Endothelial cell of umbilical vein (primary cell): Measurements from ENCODE around the gene ERG. TPM values are rescaled to one million over a fixed set of nuclear protein-coding genes. Genes with fewer than 3 reads are reported as not detected.

Experiments used
- BruUV-seq: library from RNA; stranded (reverse); fragments of 400-500 nt; replicated peaks from 2 replicates; lab custom pipeline; 2021; lab: Mats Ljungman, UMichigan
- CTCF ChIA-PET: fragments of 300-600, 350-600 bp; sonication (Branson Sonifier 250); formaldehyde crosslinking; loops from one replicate; lab custom pipeline; 2021; ENCODE audit warnings: antibody characterized with exemption, inconsistent platforms; lab: Charles Lee
- POLR2A ChIA-PET: fragments of 300-600, 350-600 bp; sonication (Branson Sonifier 250); formaldehyde crosslinking; loops from one replicate; lab custom pipeline; 2021; ENCODE audit warnings: antibody characterized with exemption, inconsistent platforms; lab: Charles Lee
- DNase-seq: peaks from one replicate; pipeline ENCODE4 v3.0.0-alpha.2; 2011; ENCODE audit warnings: low read depth, low spot score
- FAIRE-seq: peaks from 2 replicates; lab custom pipeline; 2011; peaks lifted over from hg19 to GRCh38; lab: Jason Lieb, UNC
- H2AFZ ChIP-seq: 2 replicates; pipeline ENCODE4 v1.6.0; 2012; ENCODE audit warnings: low read depth, low read length, control low read depth, inconsistent platforms
- H3K27ac ChIP-seq: 2 replicates; pipeline ENCODE4 v1.5.1; 2011; ENCODE audit warnings: low read depth, mild to moderate bottlenecking, control low read depth, low read length, moderate library complexity; ENCODE audit not compliant: insufficient read depth
- H3K27me3 ChIP-seq, 2 experiments: 2 replicates each; pipeline versions ENCODE4 v1.6.0 to v1.6.1; 2011; ENCODE audit warnings: low read length in 2 of 2, mixed read lengths in 1 of 2; ENCODE audit not compliant: control insufficient read depth in 2 of 2, insufficient read depth in 2 of 2
- H3K36me3 ChIP-seq, 2 experiments: 2 replicates in 1 of 2; 3 replicates in 1 of 2; pipeline ENCODE4 v1.5.1; 2011; ENCODE audit warnings: low read length in 2 of 2, mild to moderate bottlenecking in 1 of 2, moderate library complexity in 1 of 2; ENCODE audit not compliant: control insufficient read depth in 2 of 2, insufficient read depth in 2 of 2; ENCODE audit errors: extremely low read depth in 1 of 2
- H3K4me1 ChIP-seq: 3 replicates; pipeline ENCODE4 v1.5.1; 2011; ENCODE audit warnings: mild to moderate bottlenecking, low read length; ENCODE audit not compliant: control insufficient read depth, insufficient read depth; ENCODE audit errors: extremely low read depth
- H3K4me2 ChIP-seq: 2 replicates; pipeline ENCODE4 v1.6.1; 2011; ENCODE audit warnings: low read length, control low read depth, mixed read lengths; ENCODE audit not compliant: insufficient read depth
- H3K4me3 ChIP-seq, 3 experiments: fragments of 200-600 bp in 1 of 3; sonication (generic), shearing (Covaris generic) in 1 of 3; replicated peaks in 1 of 3; 2 replicates each; pipeline ENCODE4 v1.5.1; 2011 to 2016; ENCODE audit warnings: control low read depth in 3 of 3, low read length in 3 of 3, mild to moderate bottlenecking in 2 of 3, inconsistent platforms in 1 of 3, low read depth in 1 of 3, moderate library complexity in 1 of 3; ENCODE audit not compliant: insufficient read depth in 1 of 3
- H3K79me2 ChIP-seq: 2 replicates; pipeline ENCODE4 v1.6.0; 2012; ENCODE audit warnings: low read length, inconsistent platforms; ENCODE audit not compliant: control insufficient read depth, insufficient read depth
- H3K9ac ChIP-seq: replicated peaks from 2 replicates; pipeline ENCODE3; 2011; ENCODE audit warnings: low read length, control low read depth; ENCODE audit not compliant: insufficient read depth; ENCODE audit errors: extremely low read depth
- H3K9me1 ChIP-seq: replicated peaks from 3 replicates; pipeline ENCODE4 v1.6.0; 2011; ENCODE audit warnings: mild to moderate bottlenecking, low read length; ENCODE audit not compliant: control insufficient read depth, insufficient read depth; ENCODE audit errors: extremely low read depth
- H3K9me3 ChIP-seq: replicated peaks from 2 replicates; pipeline ENCODE4 v1.5.1; 2012; ENCODE audit warnings: low read length, inconsistent platforms; ENCODE audit not compliant: control insufficient read depth, insufficient read depth
- H4K20me1 ChIP-seq: replicated peaks from 2 replicates; pipeline ENCODE3; 2011; ENCODE audit warnings: mild to moderate bottlenecking, low read length; ENCODE audit not compliant: control insufficient read depth, insufficient read depth; ENCODE audit errors: extremely low read depth
- EZH2 ChIP-seq: IDR thresholded peaks from 2 replicates; pipeline ENCODE4 v1.6.1; 2012; ENCODE audit warnings: borderline replicate concordance, low read depth, mild to moderate bottlenecking, moderate library complexity, low read length, inconsistent platforms; ENCODE audit not compliant: severe bottlenecking
- FOS ChIP-seq: IDR thresholded peaks from 2 replicates; pipeline ENCODE4 v1.6.1; 2011; ENCODE audit warnings: mild to moderate bottlenecking, low read length, moderate library complexity, borderline replicate concordance; ENCODE audit not compliant: insufficient read depth
- GATA2 ChIP-seq: IDR thresholded peaks from 2 replicates; pipeline ENCODE4 v1.7.0; 2011; ENCODE audit warnings: low read depth, mild to moderate bottlenecking, moderate library complexity, mixed read lengths, low read length; ENCODE audit not compliant: insufficient read length, insufficient read depth
- JUN ChIP-seq: IDR thresholded peaks from 2 replicates; pipeline ENCODE4 v1.6.1; 2011; ENCODE audit warnings: borderline replicate concordance, low read depth; ENCODE audit not compliant: insufficient read length, insufficient read depth
- MYC ChIP-seq: IDR thresholded peaks from one replicate; pipeline ENCODE4 v1.6.1; 2011; ENCODE audit warnings: mild to moderate bottlenecking, low read depth, low read length
- POLR2A ChIP-seq: IDR thresholded peaks from 2 replicates; pipeline ENCODE4 v1.6.1; 2012; ENCODE audit warnings: low read depth, mild to moderate bottlenecking, control low read depth, low read length
- POLR2AphosphoS5 ChIP-seq: IDR thresholded peaks from 2 replicates; pipeline ENCODE4 v1.6.1; 2012; ENCODE audit warnings: low read depth, mild to moderate bottlenecking, control low read depth, low read length, moderate library complexity; ENCODE audit not compliant: insufficient read depth
- dilution Hi-C: fragments of 300-500 bp; cut with MboI; formaldehyde crosslinking; loops from one replicate; pipeline ENCODE4 v1.15.0; 2019; ENCODE audit warnings: low sequenced_read_pairs; ENCODE audit not compliant: extremely low pct_ligation_motif_present
- intact Hi-C: fragments of 100-400 bp; cut with micrococcal nuclease; formaldehyde crosslinking; loops from one replicate; pipeline ENCODE4 v1.10.0; 2022
- polyA plus RNA-seq, 4 experiments: library from polyadenylated mRNA; depleted of rRNA in 3 of 4; stranded (reverse) in 3 of 4; unstranded in 1 of 4; fragments of >200 nt; gene quantifications; 2 replicates each; pipeline versions ENCODE4 v1.2.1 to v1.2.3, GENCODE V29; 2011 to 2012; ENCODE audit warnings: missing spikeins in 1 of 4
- total RNA-seq: library from RNA; stranded (reverse); gene quantifications from 2 replicates; pipeline ENCODE4 v1.2.3, GENCODE V29; 2021
- TF ChIP-seq, protein P1 (sequence below), 2 donors: IDR thresholded peaks; 1 replicate in 1 of 2; 2 replicates in 1 of 2; pipeline ENCODE4 v1.5.1; 2011; ENCODE audit warnings: low read length in 2 of 2, mild to moderate bottlenecking in 2 of 2, moderate library complexity in 2 of 2, control low read depth in 1 of 2, inconsistent platforms in 1 of 2, low read depth in 1 of 2; ENCODE audit not compliant: insufficient read depth in 1 of 2; ENCODE audit errors: extremely low read depth in 1 of 2
- TF ChIP-seq, protein P2 (sequence below): IDR thresholded peaks from 2 replicates; pipeline ENCODE4 v1.6.1; 2011; ENCODE audit not compliant: insufficient read depth, insufficient read length

The ERG gene
- total and polyA plus RNA-seq, 2 donors (not counting 3 experiments of a cell fraction or from before 2014, with no cell fraction given): 173 to 210 TPM

DNA sequence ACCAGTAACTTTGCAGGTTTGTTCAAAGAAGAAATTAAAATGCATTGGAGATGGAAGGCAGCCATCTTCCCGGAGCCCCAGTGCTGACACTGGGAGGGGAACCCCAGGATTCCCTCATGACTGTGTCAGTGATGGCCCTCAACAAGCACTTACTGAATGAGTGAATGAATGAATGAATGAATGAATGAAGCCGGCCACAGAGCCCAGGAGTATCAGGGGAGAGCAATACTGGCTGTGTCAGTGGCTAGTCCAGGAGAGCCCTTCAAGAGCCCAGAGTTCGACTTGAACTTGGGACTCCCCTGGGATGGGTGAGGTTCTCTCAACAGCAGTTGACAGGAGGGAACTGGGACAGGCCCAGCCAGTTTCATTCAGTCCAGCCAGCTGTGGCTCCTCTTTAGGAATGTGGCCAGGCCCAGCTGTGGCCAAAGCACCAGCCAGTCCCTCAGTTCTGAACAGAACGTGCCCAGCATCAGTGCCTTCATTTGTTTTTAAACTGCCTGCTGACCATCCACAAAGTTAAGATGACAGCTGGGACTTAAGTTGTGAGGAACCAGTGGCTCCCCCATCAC is 9.2 kb upstream of the ERG start:
- Histone ChIP-seq H3K9me3 (no peaks in the 10 kb centered on the region), H3K4me1 (peaks cover 41% of the 10 kb centered on the region), H3K79me2 (peaks cover 26% of the 10 kb centered on the region), H3K36me3 (peaks cover 0 to 2% of the 10 kb centered on the region in 2 experiments), H3K9me1 (no peaks in the 10 kb centered on the region), H3K4me2 (peak overlapping the region; percentile 90), H4K20me1 (no peaks in the 10 kb centered on the region), H3K9ac (no peak overlapping the region), H3K27ac (no peak overlapping the region), H2AFZ (no peak overlapping the region), H3K4me3 (no peak overlapping the region), H3K27me3 (no peaks in the 10 kb centered on the region)
- FAIRE-seq: no peak
- DNase-seq: no peak
- ChIA-PET CTCF (interaction anchor here (1.0 to 1.1 kb wide), 2 partner anchors 205 to 631 kb away, joined by 4 to 5 read pairs; no protein-coding TSS in a partner anchor), POLR2A (no interaction called here)
- TF ChIP-seq POLR2AphosphoS5: no peak
- no peak for TF ChIP-seq EZH2
- TF ChIP-seq FOS: no peak
- TF ChIP-seq POLR2A: no peak
- TF ChIP-seq, protein P1, sequence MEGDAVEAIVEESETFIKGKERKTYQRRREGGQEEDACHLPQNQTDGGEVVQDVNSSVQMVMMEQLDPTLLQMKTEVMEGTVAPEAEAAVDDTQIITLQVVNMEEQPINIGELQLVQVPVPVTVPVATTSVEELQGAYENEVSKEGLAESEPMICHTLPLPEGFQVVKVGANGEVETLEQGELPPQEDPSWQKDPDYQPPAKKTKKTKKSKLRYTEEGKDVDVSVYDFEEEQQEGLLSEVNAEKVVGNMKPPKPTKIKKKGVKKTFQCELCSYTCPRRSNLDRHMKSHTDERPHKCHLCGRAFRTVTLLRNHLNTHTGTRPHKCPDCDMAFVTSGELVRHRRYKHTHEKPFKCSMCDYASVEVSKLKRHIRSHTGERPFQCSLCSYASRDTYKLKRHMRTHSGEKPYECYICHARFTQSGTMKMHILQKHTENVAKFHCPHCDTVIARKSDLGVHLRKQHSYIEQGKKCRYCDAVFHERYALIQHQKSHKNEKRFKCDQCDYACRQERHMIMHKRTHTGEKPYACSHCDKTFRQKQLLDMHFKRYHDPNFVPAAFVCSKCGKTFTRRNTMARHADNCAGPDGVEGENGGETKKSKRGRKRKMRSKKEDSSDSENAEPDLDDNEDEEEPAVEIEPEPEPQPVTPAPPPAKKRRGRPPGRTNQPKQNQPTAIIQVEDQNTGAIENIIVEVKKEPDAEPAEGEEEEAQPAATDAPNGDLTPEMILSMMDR (IDR thresholded peaks at IDR 0.05; ENCODE audit: extremely low read depth in 1 of 2, insufficient read depth in 1 of 2, low read depth in 1 of 2, low read length in 2 of 2): no peak
- no peak for TF ChIP-seq JUN
- no peak for TF ChIP-seq MYC
- no peak for TF ChIP-seq GATA2
- TF ChIP-seq, protein P2, sequence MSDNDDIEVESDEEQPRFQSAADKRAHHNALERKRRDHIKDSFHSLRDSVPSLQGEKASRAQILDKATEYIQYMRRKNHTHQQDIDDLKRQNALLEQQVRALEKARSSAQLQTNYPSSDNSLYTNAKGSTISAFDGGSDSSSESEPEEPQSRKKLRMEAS: no peak
- BruUV-seq: no TSS peak
- dilution Hi-C loops (no loop called here), intact Hi-C loops (loop anchor here (10.0 kb wide), 1 partner anchor 667 kb away; no protein-coding TSS in a partner anchor)
